Thyroid gland (tissue), 4 donors: ENCODE data around the gene CTNNA2. TPM values are rescaled to one million over a fixed set of nuclear protein-coding genes. Genes with fewer than 3 reads are reported as not detected.

Source experiments
- DNase-seq, 2 donors: peaks; one replicate each; pipeline ENCODE4 v3.0.0-alpha.2; 2019
- H3K27ac ChIP-seq, 3 donors: fragments of 200-600 bp; sonication (generic); 1 replicate in 2 of 3; 2 replicates in 1 of 3; pipeline ENCODE4 v1.5.1; 2016 to 2019; ENCODE audit warnings: mild to moderate bottlenecking in 1 of 3, moderate library complexity in 1 of 3
- H3K27me3 ChIP-seq: fragments of 200-600 bp; sonication (generic); one replicate; pipeline ENCODE4 v1.5.1; 2019
- H3K36me3 ChIP-seq, 2 donors: fragments of 200-600 bp; sonication (generic); one replicate each; pipeline ENCODE4 v1.5.1; 2016 to 2019
- H3K4me1 ChIP-seq, 2 donors: fragments of 200-600 bp; sonication (generic); one replicate each; pipeline ENCODE4 v1.5.1; 2017 to 2019
- H3K4me3 ChIP-seq, 3 donors: fragments of 200-600 bp; sonication (generic); replicated peaks in 1 of 3; 1 replicate in 2 of 3; 2 replicates in 1 of 3; pipeline ENCODE4 v1.5.1; 2016; ENCODE audit warnings: mild to moderate bottlenecking in 1 of 3
- H3K9me3 ChIP-seq: fragments of 200-600 bp; sonication (generic); one replicate; pipeline ENCODE4 v1.5.1; 2017
- CTCF ChIP-seq, 6 experiments: fragments of 200-600 bp in 3 of 6; fragments of 450-650 bp in 3 of 6; sonication (generic) in 3 of 6; IDR thresholded peaks; one replicate each; pipeline ENCODE4 v1.5.1; 2016 to 2019; ENCODE audit warnings: antibody characterized with exemption in 6 of 6, mild to moderate bottlenecking in 2 of 6, inconsistent platforms in 1 of 6, moderate library complexity in 1 of 6
- POLR2A ChIP-seq, 2 donors: fragments of 450-650 bp; IDR thresholded peaks; one replicate each; pipeline ENCODE4 v1.6.1; 2017; ENCODE audit warnings: antibody characterized with exemption in 2 of 2, mild to moderate bottlenecking in 2 of 2, moderate library complexity in 1 of 2
- WGBS, 2 donors: methylation state at CpG; one replicate each; pipeline ENCODE4 v1.1.5; 2017; 5-methylcytosine and 5-hydroxymethylcytosine counted together
- intact Hi-C: fragments of 100-400 bp; cut with DNase I; formaldehyde crosslinking; loops from one replicate; pipeline ENCODE4 v1.15.1; 2023
- total RNA-seq, 4 donors: library from RNA; depleted of rRNA; stranded (reverse); fragments of >200 nt; gene quantifications; one replicate each; pipeline ENCODE4 v1.2.3, GENCODE V29; 2016

Gene CTNNA2
- total RNA-seq, 4 donors from 2014 or later: 0.13 to 0.44 (median 0.22) TPM; not detected in 1

- H3K9me3 ChIP-seq: no peaks in the 10 kb centered on the region
- H3K27me3 ChIP-seq: no peaks in the 10 kb centered on the region
- no peak for TF ChIP-seq CTCF (IDR thresholded peaks at IDR 0.05)
- no peak for TF ChIP-seq POLR2A (IDR thresholded peaks at IDR 0.05)
- no peaks in the 10 kb centered on the region for H3K36me3 ChIP-seq
- intact Hi-C loops: no loop called here
- no peak for DNase-seq
- H3K4me3 ChIP-seq: no peak overlapping the region
- no peaks in the 10 kb centered on the region for H3K4me1 ChIP-seq
- no peak overlapping the region for H3K27ac ChIP-seq
Observed at GRCh38 chr2:80396276-80396675, 883.4 kb downstream of the CTNNA2 start.

GRCh38 chr2:80403081-80403480, 890.2 kb downstream of the CTNNA2 start:
- H3K4me1 ChIP-seq: no peaks in the 10 kb centered on the region
- DNase-seq: no peak
- TF ChIP-seq POLR2A (IDR thresholded peaks at IDR 0.05) (no peak), CTCF (IDR thresholded peaks at IDR 0.05) (no peak)
- H3K36me3 ChIP-seq: no peaks in the 10 kb centered on the region
- no peaks in the 10 kb centered on the region for H3K9me3 ChIP-seq
- no peaks in the 10 kb centered on the region for H3K27me3 ChIP-seq
- H3K27ac ChIP-seq: no peak overlapping the region
- 64 to 68% methylated on average over 4 of the region's 4 CpGs for WGBS, 2 donors
- intact Hi-C loops: no loop called here
- H3K4me3 ChIP-seq: no peak overlapping the region

- 89 to 95% methylated on average over 4 of the region's 4 CpGs for WGBS, 2 donors
- Histone ChIP-seq H3K36me3 (no peaks in the 10 kb centered on the region), H3K4me1 (no peaks in the 10 kb centered on the region), H3K4me3 (no peak overlapping the region), H3K9me3 (no peaks in the 10 kb centered on the region), H3K27ac (no peak overlapping the region), H3K27me3 (no peaks in the 10 kb centered on the region)
- intact Hi-C loops: no loop called here
- TF ChIP-seq POLR2A (IDR thresholded peaks at IDR 0.05) (no peak), CTCF (IDR thresholded peaks at IDR 0.05) (no peak)
- no peak for DNase-seq
Observed at GRCh38 chr2:80407377-80407776, 894.5 kb downstream of the CTNNA2 start.

GRCh38 chr2:80410346-80410745, 897.5 kb downstream of the CTNNA2 start:
- H3K27ac ChIP-seq: no peak overlapping the region
- DNase-seq: no peak
- intact Hi-C loops: no loop called here
- no peak overlapping the region for H3K4me3 ChIP-seq
- H3K9me3 ChIP-seq: no peaks in the 10 kb centered on the region
- H3K36me3 ChIP-seq: no peaks in the 10 kb centered on the region
- no peaks in the 10 kb centered on the region for H3K4me1 ChIP-seq
- H3K27me3 ChIP-seq: no peaks in the 10 kb centered on the region
- WGBS, 2 donors: 79 to 85% methylated on average over 3 of the region's 3 CpGs
- TF ChIP-seq CTCF (IDR thresholded peaks at IDR 0.05): no peak
- no peak for TF ChIP-seq POLR2A (IDR thresholded peaks at IDR 0.05)

- DNase-seq: no peak
- 87 to 94% methylated on average over 3 of the region's 3 CpGs for WGBS, 2 donors
- Histone ChIP-seq H3K4me1 (no peaks in the 10 kb centered on the region), H3K36me3 (no peaks in the 10 kb centered on the region), H3K27me3 (no peaks in the 10 kb centered on the region), H3K4me3 (no peak overlapping the region), H3K9me3 (no peaks in the 10 kb centered on the region), H3K27ac (no peak overlapping the region)
- intact Hi-C loops: no loop called here
- no peak for TF ChIP-seq POLR2A (IDR thresholded peaks at IDR 0.05)
- TF ChIP-seq CTCF (IDR thresholded peaks at IDR 0.05): no peak
Observed at GRCh38 chr2:80413136-80413535, 900.3 kb downstream of the CTNNA2 start.
